H9 (cell line): ENCODE results near the gene MED22. TPM values are rescaled to one million over a fixed set of nuclear protein-coding genes. Genes with fewer than 3 reads are reported as not detected.

Experiments
- DNase-seq: peaks from one replicate; pipeline ENCODE4 v3.0.0-alpha.2; 2017
- H2AFZ ChIP-seq: one replicate; pipeline ENCODE4 v1.6.1; 2013; ENCODE audit warnings: mild to moderate bottlenecking, low read length, control low read depth, moderate library complexity
- H2AK5ac ChIP-seq: 2 replicates; pipeline ENCODE4 v1.6.1; 2013; ENCODE audit warnings: low read length, control low read depth, mixed read lengths; ENCODE audit not compliant: insufficient read length
- H2BK120ac ChIP-seq: one replicate; pipeline ENCODE4 v1.6.1; 2013; ENCODE audit warnings: low read depth, mild to moderate bottlenecking, low read length, control low read depth, inconsistent platforms; ENCODE audit not compliant: poor library complexity, severe bottlenecking
- H2BK12ac ChIP-seq: 2 replicates; pipeline ENCODE4 v1.6.1; 2013; ENCODE audit warnings: low read length, control low read depth, mixed read lengths, low read depth; ENCODE audit not compliant: insufficient read length
- H2BK15ac ChIP-seq: 2 replicates; pipeline ENCODE4 v1.6.1; 2013; ENCODE audit warnings: low read depth, low read length, control low read depth
- H2BK20ac ChIP-seq: one replicate; pipeline ENCODE4 v1.6.1; 2013; ENCODE audit warnings: low read depth, mild to moderate bottlenecking, low read length, control low read depth, inconsistent platforms; ENCODE audit not compliant: poor library complexity, severe bottlenecking
- H2BK5ac ChIP-seq: 2 replicates; pipeline ENCODE4 v1.6.1; 2013; ENCODE audit warnings: low read length, control low read depth, mixed read lengths; ENCODE audit not compliant: insufficient read length
- H3K14ac ChIP-seq: 2 replicates; pipeline ENCODE4 v1.6.1; 2013; ENCODE audit warnings: low read length, control low read depth; ENCODE audit not compliant: insufficient read depth
- H3K18ac ChIP-seq: 2 replicates; pipeline ENCODE4 v1.6.1; 2013; ENCODE audit warnings: low read depth, mild to moderate bottlenecking, mixed read lengths, low read length, control low read depth; ENCODE audit not compliant: insufficient read length
- H3K23ac ChIP-seq: 2 replicates; pipeline ENCODE4 v1.6.1; 2013; ENCODE audit warnings: low read length, control low read depth, mixed read lengths, low read depth; ENCODE audit not compliant: insufficient read length
- H3K23me2 ChIP-seq: 2 replicates; pipeline ENCODE4 v1.6.1; 2013; ENCODE audit warnings: low read depth, mild to moderate bottlenecking, mixed read lengths, low read length, control low read depth; ENCODE audit not compliant: insufficient read length, poor library complexity, severe bottlenecking
- H3K27ac ChIP-seq: 2 replicates; pipeline ENCODE4 v1.5.1; 2013; ENCODE audit warnings: low read length, control low read depth, mixed read lengths, low read depth; ENCODE audit not compliant: insufficient read length
- H3K27me3 ChIP-seq: 2 replicates; pipeline ENCODE4 v1.6.1; 2013; ENCODE audit warnings: low read length, control low read depth, inconsistent platforms; ENCODE audit not compliant: insufficient read depth
- H3K4ac ChIP-seq: 2 replicates; pipeline ENCODE4 v1.6.1; 2013; ENCODE audit warnings: low read depth, mild to moderate bottlenecking, control low read depth, inconsistent platforms, low read length, moderate library complexity
- H3K4me1 ChIP-seq: 2 replicates; pipeline ENCODE4 v1.6.1; 2013; ENCODE audit warnings: low read length, control low read depth, inconsistent platforms; ENCODE audit not compliant: insufficient read depth
- H3K4me2 ChIP-seq: 2 replicates; pipeline ENCODE4 v1.6.1; 2013; ENCODE audit warnings: low read length, control low read depth, mixed read lengths; ENCODE audit not compliant: insufficient read length, insufficient read depth
- H3K56ac ChIP-seq: 2 replicates; pipeline ENCODE4 v1.6.1; 2013; ENCODE audit warnings: low read depth, mild to moderate bottlenecking, mixed read lengths, low read length, control low read depth; ENCODE audit not compliant: insufficient read length
- H3K79me1 ChIP-seq: 2 replicates; pipeline ENCODE4 v1.6.1; 2013; ENCODE audit warnings: low read depth, mild to moderate bottlenecking, moderate library complexity, low read length, control low read depth, inconsistent platforms; ENCODE audit not compliant: insufficient read depth, poor library complexity, severe bottlenecking
- H3K79me2 ChIP-seq: 2 replicates; pipeline ENCODE4 v1.6.1; 2013; ENCODE audit warnings: low read length, control low read depth, inconsistent platforms; ENCODE audit not compliant: insufficient read depth
- H3K9ac ChIP-seq: 2 replicates; pipeline ENCODE4 v1.6.1; 2013; ENCODE audit warnings: low read length, control low read depth, mixed read lengths; ENCODE audit not compliant: insufficient read length; ENCODE audit errors: extremely low read depth
- H3K9me3 ChIP-seq: one replicate; pipeline ENCODE4 v1.6.1; 2013; ENCODE audit warnings: low read depth, low read length, inconsistent platforms; ENCODE audit not compliant: control insufficient read depth
- H3T11ph ChIP-seq: one replicate; pipeline ENCODE4 v1.6.1; 2013; ENCODE audit warnings: mild to moderate bottlenecking, low read length, control low read depth, inconsistent platforms
- H4K20me1 ChIP-seq: one replicate; pipeline ENCODE4 v1.6.1; 2013; ENCODE audit not compliant: control insufficient read depth, insufficient read length, insufficient read depth
- H4K5ac ChIP-seq: 2 replicates; pipeline ENCODE4 v1.6.1; 2013; ENCODE audit warnings: low read depth, mild to moderate bottlenecking, mixed read lengths, low read length, control low read depth; ENCODE audit not compliant: insufficient read length
- H4K8ac ChIP-seq: replicated peaks from 2 replicates; pipeline ENCODE4 v1.6.1; 2013; ENCODE audit warnings: low read length, control low read depth, mixed read lengths, low read depth; ENCODE audit not compliant: insufficient read length
- H4K91ac ChIP-seq: 2 replicates; pipeline ENCODE4 v1.6.1; 2013; ENCODE audit warnings: low read depth, mild to moderate bottlenecking, moderate library complexity, mixed read lengths, low read length, control low read depth; ENCODE audit not compliant: insufficient read length
- H3K27ac Mint-ChIP-seq, 3 experiments: 2 replicates in 2 of 3; 3 replicates in 1 of 3; pipeline ENCODE4 v1.8.0; 2020 to 2021; ENCODE audit warnings: mixed read lengths in 3 of 3, mild to moderate bottlenecking in 1 of 3, moderate library complexity in 1 of 3
- H3K27me3 Mint-ChIP-seq: 2 replicates; pipeline ENCODE4 v1.8.0; 2021; ENCODE audit warnings: low read depth, mild to moderate bottlenecking, moderate library complexity, mixed read lengths
- H3K36me3 Mint-ChIP-seq, 3 experiments: 2 replicates in 2 of 3; 3 replicates in 1 of 3; pipeline ENCODE4 v1.8.0; 2020 to 2021; ENCODE audit warnings: low read depth in 3 of 3, mixed read lengths in 3 of 3; ENCODE audit not compliant: insufficient read depth in 1 of 3
- H3K4me1 Mint-ChIP-seq, 2 experiments: 2 replicates each; pipeline ENCODE4 v1.8.0; 2020; ENCODE audit warnings: mixed read lengths in 2 of 2
- H3K4me3 Mint-ChIP-seq, 2 experiments: 2 replicates in 1 of 2; 3 replicates in 1 of 2; pipeline ENCODE4 v1.8.0; 2020 to 2021; ENCODE audit warnings: mild to moderate bottlenecking in 2 of 2, mixed read lengths in 2 of 2, moderate library complexity in 1 of 2
- H3K9me3 Mint-ChIP-seq, 2 experiments: 2 replicates in 1 of 2; 3 replicates in 1 of 2; pipeline ENCODE4 v1.8.0; 2020; ENCODE audit warnings: mild to moderate bottlenecking in 2 of 2, mixed read lengths in 2 of 2, moderate library complexity in 1 of 2
- CTCF ChIP-seq: fragments of 200-600 bp; sonication (generic); conservative IDR thresholded peaks from 3 replicates; pipeline ENCODE4 v1.8.0; 2021; ENCODE audit warnings: antibody characterized with exemption, mild to moderate bottlenecking
- WGBS: extraction: QIAGEN DNeasy Blood & Tissue Kit; methylation state at CpG from one replicate; pipeline ENCODE4 v1.1.7; 2013; ENCODE audit warnings: missing lambda C conversion rate, low lambda C conversion rate, mixed read lengths; ENCODE audit not compliant: insufficient read length; ENCODE audit errors: extremely low coverage; 5-methylcytosine and 5-hydroxymethylcytosine counted together
- total RNA-seq: library from RNA; stranded (reverse); gene quantifications from 2 replicates; pipeline ENCODE4 v1.2.1, GENCODE V29; 2021

MED22 gene
- total RNA-seq, 1 experiment from 2014 or later: 60.1 TPM

- Histone ChIP-seq H3K18ac (no peak overlapping the region), H2BK12ac (no peak overlapping the region), H2AK5ac (no peak overlapping the region), H4K5ac (no peak overlapping the region), H4K20me1 (no peaks in the 10 kb centered on the region), H3K4me2 (no peak overlapping the region), H4K8ac (no peak overlapping the region), H2BK20ac (no peak overlapping the region), H3K9me3 (no peaks in the 10 kb centered on the region), H4K91ac (no peak overlapping the region), H3K56ac (no peak overlapping the region), H3K27me3 (no peaks in the 10 kb centered on the region), H3K9ac (no peak overlapping the region), H3K14ac (no peak overlapping the region), H3T11ph (no peak overlapping the region), H3K79me2 (peaks cover 6% of the 10 kb centered on the region; the same call in 1 of the 2 replicates), H3K23me2 (no peaks in the 10 kb centered on the region), H2BK15ac (no peak overlapping the region), H3K27ac (no peak overlapping the region), H2BK5ac (no peak overlapping the region), H2AFZ (no peak overlapping the region), H3K23ac (no peak overlapping the region), H3K4me1 (no peaks in the 10 kb centered on the region; the same call in 1 of the 2 replicates), H2BK120ac (no peak overlapping the region), H3K79me1 (peaks cover 10% of the 10 kb centered on the region), H3K4ac (no peak overlapping the region)
- peaks cover 9 to 11% of the 10 kb centered on the region in 2 experiments for H3K4me1 Mint-ChIP-seq
- no CpG with 5 or more reads among the region's 12 CpGs for WGBS
- no peaks in the 10 kb centered on the region for H3K9me3 Mint-ChIP-seq
- no peaks in the 10 kb centered on the region for H3K27me3 Mint-ChIP-seq
- peak; percentile 66 for TF ChIP-seq CTCF
- peak overlapping the region in 1 of 3 experiments; percentile 10; a peak in 1 of 7 replicates for H3K27ac Mint-ChIP-seq
- H3K4me3 Mint-ChIP-seq: no peak overlapping the region; a peak in 1 of 5 replicates
- H3K36me3 Mint-ChIP-seq: peaks cover 50 to 91% (median 80%) of the 10 kb centered on the region in 3 experiments
- peak; percentile 84 for DNase-seq
These were observed 5.9 kb downstream of the MED22 start for GRCh38 chr9:133342069-133342406.
